Loucy (cell line): ENCODE measurements around the gene SMIM3.

Experiments used
- CTCF ChIP-seq: fragments of 200-600 bp; sonication (generic); conservative IDR thresholded peaks from 2 replicates; pipeline ENCODE4 v1.5.1; 2014; ENCODE audit warnings: mild to moderate bottlenecking, antibody characterized with exemption, low read length
- EZH2phosphoT487 ChIP-seq: fragments of 200-600 bp; IDR thresholded peaks from 2 replicates; pipeline ENCODE4 v1.6.1; 2018; ENCODE audit warnings: antibody characterized with exemption, mild to moderate bottlenecking, moderate library complexity, borderline replicate concordance

- TF ChIP-seq CTCF (no peak), EZH2phosphoT487 (no peak)
Observed at GRCh38 chr5:150758203-150758530, 20.4 kb upstream of the SMIM3 start.
